Activated CD8-positive, alpha-beta memory T cell treated with anti-CD3 and anti-CD28 coated beads, Interleukin-2, amount 10 ng/mL, durations not matched to agents 7 days and 5 days (primary cell): ENCODE data around the gene CLSTN2. TPM values are rescaled to one million over a fixed set of nuclear protein-coding genes. Genes with fewer than 3 reads are reported as not detected.
A peak's percentile ranks its signal among the peaks of the same experiment; 100 is the strongest.
"Not testable (repeated sequence)": the region's sequence is repeated elsewhere in the genome, so short reads cannot be mapped to it uniquely, and the experiment has no call there.

ENCODE experiments used
- ATAC-seq: fragments of 150-1000 bp; cut with Tn5 transposase; one replicate; pipeline ENCODE4 v1.10.0; 2021; ENCODE audit warnings: moderate library complexity
- CTCF ChIA-PET: fragments of 350-600 bp; sonication (Branson Sonifier 250); formaldehyde crosslinking; loops from one replicate; lab custom pipeline; 2021; ENCODE audit warnings: antibody characterized with exemption; lab: Charles Lee
- DNase-seq: peaks from one replicate; pipeline ENCODE4 v3.0.0-alpha.2; 2020
- H3K27ac Mint-ChIP-seq: one replicate; pipeline ENCODE4 v1.8.0; 2021; ENCODE audit warnings: mild to moderate bottlenecking, mixed read lengths
- H3K27me3 Mint-ChIP-seq: one replicate; pipeline ENCODE4 v1.8.0; 2021; ENCODE audit warnings: mixed read lengths
- H3K36me3 Mint-ChIP-seq: one replicate; pipeline ENCODE4 v1.8.0; 2021; ENCODE audit warnings: mild to moderate bottlenecking, mixed read lengths
- H3K4me1 Mint-ChIP-seq: one replicate; pipeline ENCODE4 v1.8.0; 2021; ENCODE audit warnings: mixed read lengths
- H3K4me3 Mint-ChIP-seq: one replicate; pipeline ENCODE4 v1.8.0; 2021; ENCODE audit warnings: mild to moderate bottlenecking, moderate library complexity, mixed read lengths
- H3K9me3 Mint-ChIP-seq: one replicate; pipeline ENCODE4 v1.8.0; 2022; ENCODE audit warnings: low read depth, mixed read lengths
- total RNA-seq, 2 experiments: library from RNA; stranded (reverse); gene quantifications; one replicate each; pipeline ENCODE4 v1.2.3, GENCODE V29; 2021

The CLSTN2 gene
- total RNA-seq, 2 experiments from 2014 or later = 0.07 TPM; not detected in 1

DNA sequence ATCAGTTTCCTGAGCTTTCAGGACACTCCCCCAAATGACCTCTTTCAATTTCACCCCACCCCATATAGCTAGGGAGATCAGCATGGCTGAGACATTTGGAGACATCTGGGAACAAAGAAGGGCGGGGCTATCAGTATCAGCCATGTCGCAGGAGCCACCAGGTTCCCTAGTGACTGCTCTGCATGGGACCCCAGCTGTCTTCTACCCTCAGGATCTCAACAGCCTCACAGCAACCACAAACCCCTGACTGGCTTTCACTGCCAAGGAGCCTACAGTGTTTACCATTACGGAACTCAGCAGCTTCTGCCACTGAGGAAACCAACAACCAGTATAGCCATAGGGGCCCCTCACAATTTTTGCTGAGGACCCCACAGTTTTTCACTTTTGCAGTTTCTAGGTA is 473.3 kb downstream of the CLSTN2 start:
- Mint-ChIP-seq H3K9me3 (no peaks in the 10 kb centered on the region), H3K36me3 (no peaks in the 10 kb centered on the region), H3K4me3 (no peak overlapping the region), H3K27me3 (no peaks in the 10 kb centered on the region), H3K4me1 (no peaks in the 10 kb centered on the region), H3K27ac (no peak overlapping the region)
- CTCF ChIA-PET = interaction anchor here (0.7 kb wide), 1 partner anchor 42 kb away, joined by 3 read pairs; no protein-coding TSS in a partner anchor
- DNase-seq (no peak), ATAC-seq (no peak)

DNA sequence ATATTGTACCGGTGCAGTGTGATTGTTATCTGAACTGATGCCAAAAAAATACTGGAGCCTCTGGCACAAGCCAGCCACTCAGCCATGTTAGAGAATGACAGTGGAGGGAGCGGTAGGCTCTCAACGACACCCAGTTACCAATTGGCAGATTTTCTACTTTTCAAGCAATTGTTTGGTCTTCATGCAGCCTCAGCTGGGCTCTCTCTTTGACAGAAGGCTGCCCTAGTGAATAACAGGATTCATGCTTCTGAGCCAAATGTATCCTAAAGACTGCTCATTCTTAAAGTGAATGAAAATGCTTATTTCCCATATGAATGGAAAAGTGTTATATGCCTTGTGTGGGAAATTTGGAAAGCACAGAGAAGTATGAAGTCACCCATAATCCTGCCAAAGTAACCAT is 481.7 kb downstream of the CLSTN2 start:
- DNase-seq (no peak), ATAC-seq (no peak)
- CTCF ChIA-PET = no interaction called here
- Mint-ChIP-seq H3K27ac (no peak overlapping the region), H3K27me3 (no peaks in the 10 kb centered on the region), H3K36me3 (no peaks in the 10 kb centered on the region), H3K9me3 (no peaks in the 10 kb centered on the region), H3K4me3 (no peak overlapping the region), H3K4me1 (no peaks in the 10 kb centered on the region)

DNA sequence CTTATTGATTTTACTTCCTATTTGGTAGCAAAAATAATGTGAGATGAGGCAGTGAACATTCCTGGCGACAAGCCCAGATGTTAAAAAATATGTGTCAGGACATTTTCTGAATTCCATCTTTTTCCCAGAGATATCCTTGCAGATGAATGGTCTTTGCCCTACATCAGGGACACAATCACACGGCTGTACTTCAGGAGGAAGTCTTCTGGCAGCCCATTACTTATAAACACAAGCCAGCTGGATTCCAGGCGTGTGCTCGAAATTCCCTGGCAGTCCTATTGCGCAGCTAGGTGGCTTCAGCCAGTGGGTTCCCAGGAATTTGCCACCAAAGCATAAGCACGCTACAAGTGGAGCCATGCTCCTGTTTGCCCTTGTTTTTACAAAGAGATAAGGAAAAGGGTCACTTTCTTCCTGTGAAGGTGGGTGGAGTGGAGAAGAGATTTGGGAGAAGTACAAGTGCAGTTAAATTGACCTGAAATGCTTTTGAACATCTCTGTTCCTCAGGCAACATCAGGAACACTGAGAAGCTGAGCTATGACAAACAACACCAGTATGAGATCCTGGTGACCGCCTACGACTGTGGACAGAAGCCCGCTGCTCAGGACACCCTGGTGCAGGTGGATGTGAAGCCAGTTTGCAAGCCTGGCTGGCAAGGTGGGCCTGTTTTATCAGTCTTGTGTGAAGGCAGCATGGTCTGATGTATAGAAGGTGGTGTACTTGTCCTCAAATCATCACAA is 485.8 kb downstream of the CLSTN2 start:
- CTCF ChIA-PET = interaction anchor here (0.7 kb wide), 1 partner anchor 1309 kb away, joined by 3 read pairs; no protein-coding TSS in a partner anchor
- no peaks in the 10 kb centered on the region for H3K27me3 Mint-ChIP-seq
- DNase-seq = no peak

DNA sequence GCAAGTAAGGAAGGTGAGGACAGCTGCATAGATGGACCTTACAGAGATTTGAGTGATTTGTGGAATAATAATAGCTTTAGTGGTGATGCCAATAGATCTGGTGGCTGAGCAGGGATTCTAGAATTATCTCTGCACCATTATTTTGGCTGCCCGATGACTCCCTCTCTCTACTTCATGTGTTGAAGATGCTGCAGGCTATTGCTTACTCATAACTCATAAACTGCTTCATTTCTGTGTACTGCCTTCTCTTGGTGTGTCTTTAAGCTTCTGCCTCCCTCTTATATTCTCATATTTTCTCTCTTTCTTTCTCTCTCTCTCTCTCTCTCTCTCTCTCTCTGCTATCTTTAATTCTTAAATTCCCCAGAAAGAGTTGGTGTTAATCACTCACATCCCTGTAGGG is 486.9 kb downstream of the CLSTN2 start:
- no peaks in the 10 kb centered on the region for H3K4me1 Mint-ChIP-seq
- H3K27ac Mint-ChIP-seq = no peak overlapping the region
- DNase-seq = no peak
- ATAC-seq = no peak
- H3K4me3 Mint-ChIP-seq = no peak overlapping the region
- no peaks in the 10 kb centered on the region for H3K27me3 Mint-ChIP-seq
- CTCF ChIA-PET = interaction anchor here (0.7 kb wide), 1 partner anchor 1310 kb away, joined by 3 read pairs; no protein-coding TSS in a partner anchor
- no peaks in the 10 kb centered on the region for H3K9me3 Mint-ChIP-seq
- no peaks in the 10 kb centered on the region for H3K36me3 Mint-ChIP-seq

More for the DNA sequence above, 485.8 kb downstream of the CLSTN2 start:
- Mint-ChIP-seq H3K9me3 (no peaks in the 10 kb centered on the region), H3K4me3 (no peak overlapping the region), H3K4me1 (no peaks in the 10 kb centered on the region), H3K36me3 (no peaks in the 10 kb centered on the region), H3K27ac (no peak overlapping the region)
- no peak for ATAC-seq

DNA sequence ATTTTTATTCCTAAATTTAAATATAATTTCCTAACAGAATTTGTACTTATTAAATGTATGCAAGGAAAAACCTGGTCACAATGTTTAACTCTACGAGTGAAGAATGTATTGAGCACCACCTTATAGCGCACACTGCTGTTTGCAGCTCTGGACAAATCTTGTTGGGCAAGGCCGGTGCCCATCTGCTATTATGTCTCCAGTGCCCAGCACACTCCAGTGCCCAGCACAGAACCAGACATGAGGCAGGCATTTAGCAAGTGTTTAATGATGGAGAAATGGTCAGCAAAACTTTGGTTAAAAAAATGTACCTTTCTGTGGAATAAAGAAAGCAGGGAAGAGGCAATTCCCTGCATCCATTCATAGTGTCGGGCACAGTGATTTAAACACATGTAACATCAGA is 488.2 kb downstream of the CLSTN2 start:
- Mint-ChIP-seq H3K27ac (no peak overlapping the region), H3K27me3 (no peaks in the 10 kb centered on the region)

DNA sequence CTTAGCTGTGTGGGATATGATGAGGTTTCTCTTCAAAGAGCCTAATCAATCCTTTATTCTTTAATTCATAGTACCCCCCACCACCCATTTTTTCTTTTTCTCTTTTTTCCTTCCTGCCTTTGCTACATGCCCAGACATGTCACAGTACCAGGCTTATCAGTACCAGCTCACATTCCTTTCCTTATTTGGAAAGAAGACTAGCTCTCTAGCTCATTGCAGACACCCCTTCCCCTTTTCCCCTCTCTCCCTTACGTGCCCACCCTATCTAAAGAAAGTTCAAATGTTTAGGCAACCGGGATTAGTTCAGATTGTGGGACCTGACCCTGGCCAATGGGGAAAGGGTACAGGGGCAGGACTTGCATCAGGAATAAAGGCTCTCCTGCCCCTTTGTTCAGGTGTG is 488.6 kb downstream of the CLSTN2 start:
- H3K9me3 Mint-ChIP-seq, H3K36me3 Mint-ChIP-seq, H3K4me1 Mint-ChIP-seq, CTCF ChIA-PET, H3K27me3 Mint-ChIP-seq, H3K4me3 Mint-ChIP-seq, ATAC-seq, DNase-seq: not testable (repeated sequence)
- peak overlapping the region; percentile 12 for H3K27ac Mint-ChIP-seq

More for the DNA sequence above, 488.2 kb downstream of the CLSTN2 start:
- DNase-seq = no peak
- no peak for ATAC-seq
- no peak overlapping the region for H3K4me3 Mint-ChIP-seq
- no peaks in the 10 kb centered on the region for H3K9me3 Mint-ChIP-seq
- H3K36me3 Mint-ChIP-seq = no peaks in the 10 kb centered on the region
- CTCF ChIA-PET = no interaction called here
- H3K4me1 Mint-ChIP-seq = no peaks in the 10 kb centered on the region

GRCh38 chr3:140424211-140424610 is 489.2 kb downstream of the CLSTN2 start:
- ATAC-seq (no peak), DNase-seq (no peak)
- CTCF ChIA-PET = no interaction called here
- Mint-ChIP-seq H3K36me3 (no peaks in the 10 kb centered on the region), H3K27me3 (no peaks in the 10 kb centered on the region), H3K27ac (no peak overlapping the region), H3K4me1 (no peaks in the 10 kb centered on the region), H3K4me3 (no peak overlapping the region), H3K9me3 (no peaks in the 10 kb centered on the region)

DNA sequence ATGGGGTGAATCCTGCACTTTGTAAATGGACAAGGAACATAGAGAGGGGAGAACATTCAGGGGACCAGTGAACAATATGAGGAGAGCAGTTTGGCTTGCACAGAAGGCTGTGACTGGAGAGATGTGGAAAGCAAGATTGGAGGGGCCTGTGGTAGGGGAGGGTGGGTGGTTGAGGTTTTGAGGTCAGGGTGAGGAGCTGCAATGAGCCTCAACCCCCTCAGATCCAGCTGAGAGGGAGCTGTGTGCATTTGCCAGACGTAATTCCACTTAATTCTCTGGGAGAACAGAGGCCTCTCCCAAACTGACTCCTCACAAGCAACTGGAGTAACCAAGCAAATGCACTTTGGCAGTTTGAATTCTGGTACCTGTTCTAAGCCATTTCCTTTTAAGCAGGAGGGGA is 489.7 kb downstream of the CLSTN2 start:
- Mint-ChIP-seq H3K27ac (no peak overlapping the region), H3K36me3 (no peaks in the 10 kb centered on the region), H3K4me3 (no peak overlapping the region), H3K4me1 (no peaks in the 10 kb centered on the region), H3K27me3 (no peaks in the 10 kb centered on the region), H3K9me3 (no peaks in the 10 kb centered on the region)
- DNase-seq (no peak), ATAC-seq (no peak)
- CTCF ChIA-PET = no interaction called here

GRCh38 chr3:140427786-140428185 is 492.8 kb downstream of the CLSTN2 start:
- DNase-seq = peak; percentile 4
- no peak for ATAC-seq
- Mint-ChIP-seq H3K27me3 (no peaks in the 10 kb centered on the region), H3K9me3 (no peaks in the 10 kb centered on the region), H3K4me1 (no peaks in the 10 kb centered on the region), H3K27ac (no peak overlapping the region), H3K36me3 (no peaks in the 10 kb centered on the region), H3K4me3 (no peak overlapping the region)
- CTCF ChIA-PET = no interaction called here

DNA sequence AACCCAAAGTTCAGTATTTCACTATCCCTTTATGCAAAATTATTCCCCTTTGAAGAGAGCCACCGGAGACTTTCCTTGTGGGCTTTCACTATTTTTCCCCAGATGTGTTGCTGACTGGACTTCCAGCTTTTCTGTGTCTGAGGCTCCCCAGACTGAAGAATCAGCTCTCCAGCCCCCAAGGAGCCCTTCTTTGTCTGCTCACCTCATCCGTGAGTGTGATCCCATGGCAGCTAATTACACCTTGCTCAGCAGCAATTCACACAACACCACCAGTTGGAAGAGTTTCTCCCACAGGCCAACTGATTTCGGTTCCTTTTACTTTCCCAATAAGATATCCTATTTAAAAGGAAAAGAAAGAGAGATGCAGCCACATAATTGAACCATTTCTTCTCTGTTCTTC is 493.4 kb downstream of the CLSTN2 start:
- Mint-ChIP-seq H3K9me3 (no peaks in the 10 kb centered on the region), H3K27me3 (no peaks in the 10 kb centered on the region), H3K4me1 (no peaks in the 10 kb centered on the region), H3K36me3 (no peaks in the 10 kb centered on the region), H3K27ac (no peak overlapping the region), H3K4me3 (no peak overlapping the region)
- DNase-seq (peak; percentile 11), ATAC-seq (no peak)
- CTCF ChIA-PET = no interaction called here

DNA sequence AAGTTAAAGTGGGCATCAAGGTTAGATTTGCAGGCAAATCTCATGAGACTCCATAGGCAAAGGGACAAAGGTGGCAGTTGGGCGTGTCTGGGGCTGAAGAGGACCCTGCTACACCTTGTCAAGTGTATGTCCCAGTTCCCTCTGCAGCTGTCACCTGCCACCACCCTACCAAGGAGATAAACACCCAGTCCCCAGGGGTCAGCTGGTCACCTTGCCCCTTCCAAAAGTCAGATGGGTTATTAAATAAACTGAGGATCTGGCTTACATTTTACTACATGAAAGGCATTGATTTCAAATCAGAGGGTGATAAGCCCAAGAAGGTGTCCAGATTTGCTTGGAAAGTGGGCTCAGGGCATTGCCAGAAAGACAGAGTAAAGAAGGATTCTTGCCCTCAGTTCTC is 494.8 kb downstream of the CLSTN2 start:
- DNase-seq = no peak
- Mint-ChIP-seq H3K27ac (no peak overlapping the region), H3K36me3 (no peaks in the 10 kb centered on the region), H3K9me3 (no peaks in the 10 kb centered on the region), H3K4me1 (no peaks in the 10 kb centered on the region), H3K4me3 (no peak overlapping the region), H3K27me3 (no peaks in the 10 kb centered on the region)
- CTCF ChIA-PET = no interaction called here
- ATAC-seq = no peak

DNA sequence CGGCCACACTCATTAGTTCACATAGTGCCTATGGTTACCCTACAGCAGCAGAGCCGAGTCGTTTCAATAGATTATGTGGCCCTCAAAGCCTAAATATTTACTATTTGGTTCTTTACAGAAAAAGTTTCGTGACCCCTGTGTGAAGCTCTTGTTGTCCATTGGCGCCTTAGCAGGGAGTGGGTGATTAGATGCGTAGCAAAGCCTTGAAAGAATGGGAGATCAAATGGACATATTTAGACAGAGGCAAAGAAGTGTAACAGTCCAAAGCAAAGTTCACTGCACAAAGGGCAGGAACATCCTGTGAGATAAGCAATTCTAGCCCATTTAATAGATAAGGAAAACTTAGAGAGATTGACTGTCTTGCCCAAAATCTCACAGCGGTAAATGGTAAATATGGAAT is 495.5 kb downstream of the CLSTN2 start:
- no peaks in the 10 kb centered on the region for H3K27me3 Mint-ChIP-seq
- no peak overlapping the region for H3K4me3 Mint-ChIP-seq
- CTCF ChIA-PET = no interaction called here

DNA sequence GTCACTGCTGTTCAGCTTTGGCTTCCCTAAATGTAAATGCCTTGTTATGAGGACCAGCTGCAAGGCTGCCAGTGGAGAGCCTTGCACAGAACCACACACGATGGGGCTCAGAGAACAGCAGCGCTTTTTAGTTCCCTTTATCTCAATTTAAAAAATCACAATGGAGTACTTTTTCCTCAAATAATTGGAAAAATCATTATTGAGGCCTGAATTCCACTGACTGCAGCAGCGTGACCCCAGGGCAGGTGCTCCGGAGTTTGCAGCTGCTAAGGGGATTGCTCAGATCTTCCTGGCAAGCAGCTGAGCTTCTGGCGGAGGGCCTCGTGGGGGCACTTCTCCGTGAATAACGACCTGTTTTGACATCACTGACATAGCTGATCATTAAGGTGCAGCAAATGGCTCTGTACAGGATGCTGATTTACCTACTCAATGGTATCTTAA is 497.3 kb downstream of the CLSTN2 start:
- Mint-ChIP-seq H3K27ac (no peak overlapping the region), H3K9me3 (no peaks in the 10 kb centered on the region), H3K4me1 (no peaks in the 10 kb centered on the region), H3K4me3 (no peak overlapping the region), H3K27me3 (no peaks in the 10 kb centered on the region), H3K36me3 (no peaks in the 10 kb centered on the region)
- CTCF ChIA-PET = no interaction called here
- DNase-seq (no peak), ATAC-seq (no peak)

More for the DNA sequence above, 495.5 kb downstream of the CLSTN2 start:
- H3K36me3 Mint-ChIP-seq = no peaks in the 10 kb centered on the region
- no peak overlapping the region for H3K27ac Mint-ChIP-seq
- no peaks in the 10 kb centered on the region for H3K9me3 Mint-ChIP-seq
- no peak for DNase-seq
- no peak for ATAC-seq
- H3K4me1 Mint-ChIP-seq = no peaks in the 10 kb centered on the region

DNA sequence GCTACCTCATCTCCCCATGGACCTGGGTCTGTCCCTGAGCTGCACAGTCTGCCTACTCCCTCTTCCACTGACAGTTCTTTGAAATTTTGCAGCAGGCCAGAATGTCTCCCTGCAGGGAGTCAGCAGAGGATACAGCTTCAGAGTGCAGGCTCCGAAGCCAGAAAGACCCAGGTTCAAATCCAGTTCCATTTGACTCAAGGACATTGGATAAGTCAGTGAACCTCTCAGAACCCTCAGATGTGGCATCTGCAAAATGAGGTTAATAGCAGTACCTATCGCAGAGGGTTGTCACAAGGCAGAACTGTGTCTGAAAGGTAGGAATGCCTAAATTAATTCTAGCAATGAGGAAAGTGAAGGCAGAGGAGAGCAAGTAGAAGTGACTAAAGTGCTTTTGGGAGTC is 498.4 kb downstream of the CLSTN2 start:
- Mint-ChIP-seq H3K9me3 (no peaks in the 10 kb centered on the region), H3K4me3 (no peak overlapping the region), H3K27me3 (no peaks in the 10 kb centered on the region), H3K36me3 (no peaks in the 10 kb centered on the region), H3K27ac (no peak overlapping the region), H3K4me1 (no peaks in the 10 kb centered on the region)
- DNase-seq = peak; percentile 7
- CTCF ChIA-PET = no interaction called here
- no peak for ATAC-seq
